SK-N-SH (cell line): ENCODE data around the gene IL20RB. TPM values are rescaled to one million over a fixed set of nuclear protein-coding genes. Genes with fewer than 3 reads are reported as not detected.
"Not testable (repeated sequence)": the region's sequence is repeated elsewhere in the genome, so short reads cannot be mapped to it uniquely, and the experiment has no call there.

Source experiments
- CTCF ChIA-PET: fragments of 300-600, 350-600 bp; formaldehyde crosslinking; extraction: SDS; loops from one replicate; lab custom pipeline; 2021; lab: Yijun Ruan, JAX
- POLR2A ChIA-PET: fragments of 350-600 bp; sonication (Branson Sonifier 250); formaldehyde crosslinking; extraction: SDS; loops from one replicate; lab custom pipeline; 2020; ENCODE audit warnings: antibody characterized with exemption, inconsistent platforms; lab: Yijun Ruan, JAX
- DNase-seq: peaks from one replicate; pipeline ENCODE4 v3.0.0; 2012
- H2AFZ ChIP-seq: fragments of 200-600 bp; sonication (generic); 2 replicates; pipeline ENCODE4 v1.8.1; 2016; ENCODE audit warnings: antibody characterized with exemption, mild to moderate bottlenecking, low read depth
- H3F3A ChIP-seq: fragments of 200-600 bp; sonication (generic); replicated peaks from 2 replicates; pipeline ENCODE3; 2016; ENCODE audit warnings: antibody characterized with exemption, mild to moderate bottlenecking; ENCODE audit not compliant: insufficient read depth
- H3K27ac ChIP-seq, 2 experiments: fragments of 200-500 bp in 1 of 2; fragments of 200-600 bp in 1 of 2; sonication (Bioruptor generic) in 1 of 2; sonication (generic), shearing (Covaris generic) in 1 of 2; 2 replicates each; pipeline versions ENCODE4 v1.5.1 to v1.6.1; 2014 to 2016; ENCODE audit warnings: low read depth in 2 of 2, inconsistent platforms in 1 of 2, low read length in 1 of 2, mild to moderate bottlenecking in 1 of 2, mixed read lengths in 1 of 2
- H3K27me3 ChIP-seq: fragments of 200-600 bp; sonication (generic), shearing (Covaris generic); 2 replicates; pipeline ENCODE4 v1.6.1; 2016; ENCODE audit warnings: mixed run types; ENCODE audit not compliant: insufficient read depth
- H3K36me3 ChIP-seq, 2 experiments: fragments of 200-500 bp in 1 of 2; fragments of 200-600 bp in 1 of 2; sonication (Bioruptor generic) in 1 of 2; sonication (generic) in 1 of 2; replicated peaks in 1 of 2; 2 replicates each; pipeline versions ENCODE3 to v1.5.1; 2014 to 2016; ENCODE audit warnings: low read length in 1 of 2, mild to moderate bottlenecking in 1 of 2; ENCODE audit not compliant: insufficient read depth in 2 of 2, control insufficient read depth in 1 of 2
- H3K4me1 ChIP-seq, 2 experiments: fragments of 200-500 bp in 1 of 2; fragments of 200-600 bp in 1 of 2; sonication (Bioruptor generic) in 1 of 2; sonication (generic), shearing (Covaris generic) in 1 of 2; 2 replicates each; pipeline versions ENCODE4 v1.5.1 to v1.6.1; 2014 to 2016; ENCODE audit warnings: low read depth in 1 of 2, low read length in 1 of 2, mixed run types in 1 of 2; ENCODE audit not compliant: insufficient read depth in 2 of 2, control insufficient read depth in 1 of 2
- H3K4me2 ChIP-seq: fragments of 200-600 bp; sonication (generic), shearing (Covaris generic); 2 replicates; pipeline ENCODE4 v1.6.1; 2017; ENCODE audit warnings: mixed run types
- H3K4me3 ChIP-seq, 2 experiments: fragments of 200-500 bp in 1 of 2; fragments of 200-600 bp in 1 of 2; sonication (Bioruptor generic) in 1 of 2; sonication (generic), shearing (Covaris generic) in 1 of 2; 2 replicates each; pipeline versions ENCODE4 v1.5.1 to v1.8.1; 2014 to 2016; ENCODE audit warnings: low read depth in 2 of 2, inconsistent platforms in 1 of 2, low read length in 1 of 2, mild to moderate bottlenecking in 1 of 2, mixed read lengths in 1 of 2, moderate library complexity in 1 of 2
- H3K79me2 ChIP-seq: fragments of 200-600 bp; sonication (generic); 2 replicates; pipeline ENCODE4 v1.8.1; 2017; ENCODE audit warnings: mild to moderate bottlenecking; ENCODE audit not compliant: insufficient read depth
- H3K9ac ChIP-seq: fragments of 200-600 bp; sonication (generic); 2 replicates; pipeline ENCODE4 v1.6.1; 2017; ENCODE audit warnings: mixed run types
- H3K9me2 ChIP-seq: fragments of 200-600 bp; sonication (generic); 2 replicates; pipeline ENCODE4 v1.6.1; 2017; ENCODE audit warnings: mixed run types
- H3K9me3 ChIP-seq: fragments of 200-600 bp; sonication (generic); 2 replicates; pipeline ENCODE4 v1.6.1; 2017; ENCODE audit warnings: mixed run types, mild to moderate bottlenecking, moderate library complexity
- H4K20me1 ChIP-seq: fragments of 200-600 bp; sonication (generic); 2 replicates; pipeline ENCODE4 v1.6.1; 2017; ENCODE audit warnings: mild to moderate bottlenecking, mixed run types; ENCODE audit not compliant: insufficient read depth
- CHD2 ChIP-seq: fragments of 150-350 bp; IDR thresholded peaks from 2 replicates; pipeline ENCODE4 v1.6.1; 2018; ENCODE audit warnings: low read length; ENCODE audit not compliant: partially characterized antibody
- NFIC ChIP-seq: IDR thresholded peaks from 2 replicates; pipeline ENCODE4 v1.4.0; 2012; ENCODE audit warnings: borderline replicate concordance
- RCOR1 ChIP-seq: fragments of 150-350 bp; IDR thresholded peaks from 2 replicates; pipeline ENCODE4 v1.6.1; 2017; ENCODE audit warnings: antibody characterized with exemption, low read length
- REST ChIP-seq: IDR thresholded peaks from 2 replicates; pipeline ENCODE4 v1.6.1; 2012; ENCODE audit warnings: mild to moderate bottlenecking, low read depth, low read length, moderate library complexity
- SIN3A ChIP-seq: IDR thresholded peaks from 2 replicates; pipeline ENCODE4 v1.6.1; 2012; ENCODE audit warnings: low read depth, mild to moderate bottlenecking, low read length, moderate library complexity, borderline replicate concordance
- SMC3 ChIP-seq: IDR thresholded peaks from 2 replicates; pipeline ENCODE4 v1.6.1; 2012; ENCODE audit warnings: low read depth, low read length, improper control_type of control experiment
- TAF1 ChIP-seq: IDR thresholded peaks from 2 replicates; pipeline ENCODE4 v1.6.1; 2012; ENCODE audit warnings: low read depth, mild to moderate bottlenecking, low read length, moderate library complexity, borderline replicate concordance
- TEAD4 ChIP-seq: IDR thresholded peaks from 2 replicates; pipeline ENCODE4 v1.4.0; 2012; ENCODE audit warnings: mild to moderate bottlenecking, borderline replicate concordance; ENCODE audit not compliant: insufficient read depth
- YY1 ChIP-seq: IDR thresholded peaks from 2 replicates; pipeline ENCODE4 v1.4.0; 2012; ENCODE audit warnings: low read depth, mild to moderate bottlenecking
- WGBS: methylation state at CpG from one replicate; pipeline ENCODE4 v1.1.6; 2017; ENCODE audit warnings: low lambda C conversion rate; 5-methylcytosine and 5-hydroxymethylcytosine counted together
- polyA plus RNA-seq, 3 experiments: library from polyadenylated mRNA; depleted of rRNA; stranded (reverse); fragments of >200 nt; gene quantifications; 2 replicates each; pipeline ENCODE4 v1.2.3, GENCODE V29; 2012

IL20RB gene
- polyA plus RNA-seq, 1 of the 3 experiments (the other 2 are of a cell fraction): 0.58 TPM

GRCh38 chr3:137000039-137000438 is 42.3 kb downstream of the IL20RB start (continued):
- no peak for TF ChIP-seq SMC3
- TF ChIP-seq SIN3A: no peak
- no peak for TF ChIP-seq TEAD4
- TF ChIP-seq TAF1: no peak
- no peak for TF ChIP-seq RCOR1

GRCh38 chr3:137007376-137007775 is 49.6 kb downstream of the IL20RB start:
- H3K4me1 ChIP-seq, H3K36me3 ChIP-seq, H3K27me3 ChIP-seq, DNase-seq, H3K9me2 ChIP-seq, POLR2A ChIA-PET, H3K27ac ChIP-seq, H3K9ac ChIP-seq, H4K20me1 ChIP-seq, H3K4me2 ChIP-seq, H3K9me3 ChIP-seq, H2AFZ ChIP-seq, H3F3A ChIP-seq, H3K79me2 ChIP-seq, H3K4me3 ChIP-seq: not testable (repeated sequence)
- CTCF ChIA-PET: interaction anchor here (1.5 kb wide), 1 partner anchor 255 kb away, joined by 3 read pairs; the partner anchor contains the start of gene STAG1
- 100% methylated on average over 4 of the region's 9 CpGs for WGBS

- Histone ChIP-seq H3F3A (no peaks in the 10 kb centered on the region), H3K9ac (no peak overlapping the region), H3K4me1 (peaks cover 0 to 7% of the 10 kb centered on the region in 2 experiments; a peak in 2 of 4 replicates), H3K4me3 (no peak overlapping the region), H3K9me2 (no peaks in the 10 kb centered on the region), H3K36me3 (no peaks in the 10 kb centered on the region), H3K27me3 (no peaks in the 10 kb centered on the region), H3K9me3 (no peaks in the 10 kb centered on the region), H3K4me2 (no peak overlapping the region), H3K27ac (no peak overlapping the region), H3K79me2 (no peaks in the 10 kb centered on the region), H2AFZ (no peak overlapping the region), H4K20me1 (no peaks in the 10 kb centered on the region)
- TF ChIP-seq CHD2 (no peak), YY1 (no peak), NFIC (no peak), REST (no peak)
- POLR2A ChIA-PET: no interaction called here
- CTCF ChIA-PET: no interaction called here
- 78% methylated on average over 3 of the region's 3 CpGs for WGBS
- DNase-seq: no peak
Measured at GRCh38 chr3:137008131-137008530, 50.3 kb downstream of the IL20RB start.
